Kidney epithelial cell (primary cell): ENCODE data around the gene CFAP92. TPM values are rescaled to one million over a fixed set of nuclear protein-coding genes. Genes with fewer than 3 reads are reported as not detected.

Source experiments
- DNase-seq: peaks from one replicate; pipeline ENCODE4 v3.0.0-alpha.2; 2010; ENCODE audit warnings: low read depth
- H3K27me3 ChIP-seq: 2 replicates; pipeline ENCODE4 v1.6.0; 2011; ENCODE audit warnings: low read length; ENCODE audit not compliant: control insufficient read depth, insufficient read depth
- H3K36me3 ChIP-seq: 2 replicates; pipeline ENCODE4 v1.5.1; 2011; ENCODE audit warnings: low read length; ENCODE audit not compliant: control insufficient read depth, insufficient read depth
- H3K4me3 ChIP-seq: 2 replicates; pipeline ENCODE4 v1.5.1; 2011; ENCODE audit warnings: low read depth, mild to moderate bottlenecking, control low read depth, low read length
- CTCF ChIP-seq: IDR thresholded peaks from 2 replicates; pipeline ENCODE4 v1.5.1; 2011; ENCODE audit warnings: mild to moderate bottlenecking, moderate library complexity, low read length, control low read depth, inconsistent platforms; ENCODE audit not compliant: insufficient read depth, poor library complexity, severe bottlenecking
- total RNA-seq: library from RNA; depleted of rRNA; stranded (reverse); fragments of >200 nt; gene quantifications from 2 replicates; pipeline ENCODE4 v1.2.3, GENCODE V29; 2015

CFAP92 gene
- total RNA-seq, 1 donor from 2014 or later: 0.50 TPM

GRCh38 chr3:128942161-128942952, 51.5 kb downstream of the CFAP92 start:
- TF ChIP-seq CTCF: no peak
- Histone ChIP-seq H3K4me3 (no peak overlapping the region), H3K27me3 (no peaks in the 10 kb centered on the region), H3K36me3 (no peaks in the 10 kb centered on the region)
- DNase-seq: no peak

- Histone ChIP-seq H3K4me3 (no peak overlapping the region), H3K27me3 (peaks cover 2% of the 10 kb centered on the region), H3K36me3 (no peaks in the 10 kb centered on the region)
- TF ChIP-seq CTCF: no peak
- no peak for DNase-seq
Observed at GRCh38 chr3:128940252-128940651, 53.6 kb downstream of the CFAP92 start.

- no peak for TF ChIP-seq CTCF
- Histone ChIP-seq H3K36me3 (no peaks in the 10 kb centered on the region), H3K4me3 (no peak overlapping the region), H3K27me3 (peaks cover 8% of the 10 kb centered on the region)
- no peak for DNase-seq
Observed at GRCh38 chr3:128936341-128936740, 57.5 kb downstream of the CFAP92 start.

GRCh38 chr3:128935922-128936321, 58.0 kb downstream of the CFAP92 start:
- no peak for DNase-seq
- Histone ChIP-seq H3K36me3 (no peaks in the 10 kb centered on the region), H3K27me3 (peaks cover 8% of the 10 kb centered on the region), H3K4me3 (no peak overlapping the region)
- TF ChIP-seq CTCF: no peak

- no peak for DNase-seq
- H3K27me3 ChIP-seq: peaks cover 8% of the 10 kb centered on the region
- TF ChIP-seq CTCF: no peak
- no peaks in the 10 kb centered on the region for H3K36me3 ChIP-seq
- no peak overlapping the region for H3K4me3 ChIP-seq
Observed at GRCh38 chr3:128933922-128934253, 60.0 kb downstream of the CFAP92 start.
